MCF 10A (cell line): Measurements from ENCODE around the gene ZBTB32. TPM values are rescaled to one million over a fixed set of nuclear protein-coding genes. Genes with fewer than 3 reads are reported as not detected.

Experiments
- BruUV-seq: library from RNA; stranded (reverse); fragments of 400-500 nt; replicated peaks from 2 replicates; lab custom pipeline; 2021; lab: Mats Ljungman, UMichigan
- CTCF ChIA-PET: fragments of 300-600 bp; sonication (Branson Sonifier 250); formaldehyde crosslinking; extraction: SDS; loops from one replicate; lab custom pipeline; 2021; ENCODE audit warnings: antibody characterized with exemption, inconsistent platforms; lab: Yijun Ruan, JAX
- POLR2A ChIA-PET: fragments of 300-600, 350-650 bp; sonication (Branson Sonifier 250); formaldehyde crosslinking; extraction: SDS; loops from one replicate; lab custom pipeline; 2020; ENCODE audit warnings: antibody characterized with exemption, inconsistent platforms; lab: Yijun Ruan, JAX
- DNase-seq: peaks from one replicate; pipeline ENCODE4 v3.0.0-alpha.2; 2018; ENCODE audit not compliant: unreplicated experiment
- H3K27ac Mint-ChIP-seq: one replicate; pipeline ENCODE4 v1.8.0; 2022; ENCODE audit warnings: mild to moderate bottlenecking, low read depth, mixed read lengths; ENCODE audit not compliant: unreplicated experiment
- H3K27me3 Mint-ChIP-seq: one replicate; pipeline ENCODE4 v1.8.0; 2022; ENCODE audit warnings: mixed read lengths; ENCODE audit not compliant: insufficient read depth, unreplicated experiment
- H3K36me3 Mint-ChIP-seq: one replicate; pipeline ENCODE4 v1.8.0; 2022; ENCODE audit warnings: mild to moderate bottlenecking, moderate library complexity, mixed read lengths; ENCODE audit not compliant: insufficient read depth, unreplicated experiment
- H3K4me1 Mint-ChIP-seq: one replicate; pipeline ENCODE4 v1.8.0; 2022; ENCODE audit warnings: mixed read lengths; ENCODE audit not compliant: insufficient read depth, unreplicated experiment
- H3K4me3 Mint-ChIP-seq: one replicate; pipeline ENCODE4 v1.8.0; 2022; ENCODE audit warnings: mild to moderate bottlenecking, moderate library complexity, mixed read lengths; ENCODE audit not compliant: unreplicated experiment
- H3K9me3 Mint-ChIP-seq: one replicate; pipeline ENCODE4 v1.8.0; 2022; ENCODE audit warnings: mixed read lengths; ENCODE audit not compliant: unreplicated experiment
- intact Hi-C: fragments of 100-400 bp; cut with micrococcal nuclease; formaldehyde crosslinking; loops from 2 replicates; pipeline ENCODE4 v1.14.1; 2022
- total RNA-seq: library from RNA; stranded (reverse); gene quantifications from 2 replicates; pipeline ENCODE4 v1.2.3, GENCODE V29; 2022
- TF ChIP-seq, protein P1 (sequence below): fragments of 200-600 bp; IDR thresholded peaks from one replicate; pipeline ENCODE4 v1.8.0; 2022; ENCODE audit warnings: antibody characterized with exemption, mild to moderate bottlenecking; ENCODE audit not compliant: unreplicated experiment

ZBTB32 gene
- total RNA-seq, 1 experiment from 2014 or later, result not detected

DNA sequence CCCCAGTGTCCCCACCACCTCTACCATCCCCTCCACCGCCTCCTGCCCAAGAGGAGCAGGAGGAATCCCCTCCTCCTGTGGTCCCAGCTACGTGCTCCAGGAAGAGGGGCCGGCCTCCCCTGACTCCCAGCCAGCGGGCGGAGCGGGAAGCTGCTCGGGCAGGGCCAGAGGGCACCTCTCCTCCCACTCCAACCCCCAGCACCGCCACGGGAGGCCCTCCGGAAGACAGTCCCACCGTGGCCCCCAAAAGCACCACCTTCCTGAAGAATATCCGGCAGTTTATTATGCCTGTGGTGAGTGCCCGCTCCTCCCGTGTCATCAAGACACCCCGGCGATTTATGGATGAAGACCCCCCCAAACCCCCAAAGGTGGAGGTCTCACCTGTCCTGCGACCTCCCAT, 16.3 kb downstream of the ZBTB32 start:
- H3K36me3 Mint-ChIP-seq, result peaks cover 53% of the 10 kb centered on the region
- CTCF ChIA-PET, result interaction anchor here (1.3 kb wide), 1 partner anchor 17 kb away, joined by 4 read pairs; no protein-coding TSS in a partner anchor
- H3K27ac Mint-ChIP-seq, result no peak overlapping the region
- H3K27me3 Mint-ChIP-seq, result no peaks in the 10 kb centered on the region
- no peak overlapping the region for H3K4me3 Mint-ChIP-seq
- intact Hi-C loops, result no loop called here
- no TSS peak for BruUV-seq
- peaks cover 20% of the 10 kb centered on the region for H3K4me1 Mint-ChIP-seq
- TF ChIP-seq, protein P1, sequence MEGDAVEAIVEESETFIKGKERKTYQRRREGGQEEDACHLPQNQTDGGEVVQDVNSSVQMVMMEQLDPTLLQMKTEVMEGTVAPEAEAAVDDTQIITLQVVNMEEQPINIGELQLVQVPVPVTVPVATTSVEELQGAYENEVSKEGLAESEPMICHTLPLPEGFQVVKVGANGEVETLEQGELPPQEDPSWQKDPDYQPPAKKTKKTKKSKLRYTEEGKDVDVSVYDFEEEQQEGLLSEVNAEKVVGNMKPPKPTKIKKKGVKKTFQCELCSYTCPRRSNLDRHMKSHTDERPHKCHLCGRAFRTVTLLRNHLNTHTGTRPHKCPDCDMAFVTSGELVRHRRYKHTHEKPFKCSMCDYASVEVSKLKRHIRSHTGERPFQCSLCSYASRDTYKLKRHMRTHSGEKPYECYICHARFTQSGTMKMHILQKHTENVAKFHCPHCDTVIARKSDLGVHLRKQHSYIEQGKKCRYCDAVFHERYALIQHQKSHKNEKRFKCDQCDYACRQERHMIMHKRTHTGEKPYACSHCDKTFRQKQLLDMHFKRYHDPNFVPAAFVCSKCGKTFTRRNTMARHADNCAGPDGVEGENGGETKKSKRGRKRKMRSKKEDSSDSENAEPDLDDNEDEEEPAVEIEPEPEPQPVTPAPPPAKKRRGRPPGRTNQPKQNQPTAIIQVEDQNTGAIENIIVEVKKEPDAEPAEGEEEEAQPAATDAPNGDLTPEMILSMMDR, result no peak
- no peak for DNase-seq
- POLR2A ChIA-PET, result interaction anchor here (1.0 kb wide), 1 partner anchor 20 kb away, joined by 5 read pairs; no protein-coding TSS in a partner anchor
- H3K9me3 Mint-ChIP-seq, result no peaks in the 10 kb centered on the region

DNA sequence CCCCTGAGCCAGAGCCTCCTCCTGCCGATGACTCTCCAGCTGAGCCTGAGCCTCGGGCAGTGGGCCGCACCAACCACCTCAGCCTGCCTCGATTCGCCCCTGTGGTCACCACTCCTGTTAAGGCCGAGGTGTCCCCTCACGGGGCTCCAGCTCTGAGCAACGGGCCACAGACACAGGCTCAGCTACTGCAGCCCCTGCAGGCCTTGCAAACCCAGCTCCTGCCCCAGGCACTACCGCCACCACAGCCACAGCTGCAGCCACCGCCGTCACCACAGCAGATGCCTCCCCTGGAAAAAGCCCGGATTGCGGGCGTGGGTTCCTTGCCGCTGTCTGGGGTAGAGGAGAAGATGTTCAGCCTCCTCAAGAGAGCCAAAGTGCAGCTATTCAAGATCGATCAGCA, 17.0 kb downstream of the ZBTB32 start:
- intact Hi-C loops, result no loop called here
- TF ChIP-seq, protein P1, result no peak
- ChIA-PET POLR2A (no interaction called here), CTCF (interaction anchor here (0.7 kb wide), 1 partner anchor 174 kb away, joined by 3 read pairs; no protein-coding TSS in a partner anchor)
- Mint-ChIP-seq H3K4me1 (peaks cover 15% of the 10 kb centered on the region), H3K27me3 (no peaks in the 10 kb centered on the region), H3K4me3 (no peak overlapping the region), H3K36me3 (peaks cover 60% of the 10 kb centered on the region), H3K27ac (no peak overlapping the region), H3K9me3 (no peaks in the 10 kb centered on the region)
- no TSS peak for BruUV-seq
- no peak for DNase-seq

DNA sequence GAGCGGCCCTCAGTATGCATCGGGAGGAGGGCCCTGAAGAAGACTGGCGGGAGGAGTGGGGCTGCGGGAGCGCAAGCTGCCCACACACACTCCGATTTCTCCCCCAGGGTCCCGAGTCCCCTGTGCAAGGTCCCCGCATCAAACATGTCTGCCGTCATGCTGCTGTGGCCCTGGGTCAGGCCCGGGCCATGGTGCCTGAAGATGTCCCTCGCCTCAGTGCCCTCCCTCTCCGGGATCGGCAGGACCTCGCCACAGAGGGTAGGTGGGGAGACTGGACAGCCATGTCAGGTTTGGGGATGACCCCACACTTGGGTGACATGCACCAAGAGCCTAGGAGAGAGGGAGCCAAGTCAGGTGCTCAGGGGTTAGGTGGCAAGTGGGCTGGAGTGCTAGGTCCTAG, 18.1 kb downstream of the ZBTB32 start:
- no TSS peak for BruUV-seq
- Mint-ChIP-seq H3K27ac (no peak overlapping the region), H3K27me3 (no peaks in the 10 kb centered on the region), H3K36me3 (peaks cover 71% of the 10 kb centered on the region), H3K4me3 (no peak overlapping the region), H3K9me3 (no peaks in the 10 kb centered on the region), H3K4me1 (peaks cover 11% of the 10 kb centered on the region)
- intact Hi-C loops, result no loop called here
- TF ChIP-seq, protein P1, result no peak
- DNase-seq, result no peak
- CTCF ChIA-PET, result no interaction called here
- POLR2A ChIA-PET, result no interaction called here

DNA sequence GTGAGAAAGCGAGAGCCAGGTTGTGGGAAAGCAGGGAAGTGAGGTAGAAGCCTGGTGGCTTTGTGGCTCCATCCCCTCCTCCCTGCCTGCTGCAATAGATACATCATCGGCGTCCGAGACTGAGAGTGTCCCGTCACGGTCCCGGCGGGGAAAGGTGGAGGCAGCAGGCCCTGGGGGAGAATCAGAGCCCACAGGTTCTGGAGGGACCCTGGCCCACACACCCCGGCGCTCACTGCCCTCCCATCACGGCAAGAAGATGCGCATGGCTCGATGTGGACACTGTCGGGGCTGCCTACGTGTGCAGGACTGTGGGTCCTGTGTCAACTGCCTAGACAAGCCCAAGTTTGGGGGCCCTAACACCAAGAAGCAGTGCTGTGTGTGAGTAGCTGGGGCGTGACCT, 18.5 kb downstream of the ZBTB32 start:
- no peak overlapping the region for H3K4me3 Mint-ChIP-seq
- CTCF ChIA-PET, result no interaction called here
- H3K4me1 Mint-ChIP-seq, result peaks cover 11% of the 10 kb centered on the region
- H3K27ac Mint-ChIP-seq, result no peak overlapping the region
- no peak for DNase-seq
- peaks cover 75% of the 10 kb centered on the region for H3K36me3 Mint-ChIP-seq
- POLR2A ChIA-PET, result interaction anchor here (0.7 kb wide), 1 partner anchor 17 kb away, joined by 3 read pairs; no protein-coding TSS in a partner anchor
- TF ChIP-seq, protein P1, result no peak
- H3K9me3 Mint-ChIP-seq, result no peaks in the 10 kb centered on the region
- H3K27me3 Mint-ChIP-seq, result no peaks in the 10 kb centered on the region
- no TSS peak for BruUV-seq
- intact Hi-C loops, result no loop called here
